Measurements from ENCODE around the gene RAD51D.

Gene RAD51D

GRCh38 chr17:35080536-35080935 lies 39.1 kb downstream of the RAD51D start:
- Histone ChIP-seq H3K9ac (ENCODE audit: low read depth, low read length) (no peak overlapping the region), H3K4me3 (ENCODE audit: low read depth, low read length) (peak overlapping the region; percentile 21; the same call in 1 of the 2 replicates), H3K27me3 (ENCODE audit: control insufficient read depth, insufficient read depth, low read length) (no peaks in the 10 kb centered on the region), H3K9me3 (ENCODE audit: control insufficient read depth, insufficient read depth, low read length) (no peaks in the 10 kb centered on the region), H3K36me3 (ENCODE audit: control insufficient read depth, insufficient read depth, low read length) (no peaks in the 10 kb centered on the region), H3K27ac (ENCODE audit: low read depth, low read length) (peak overlapping the region; percentile 74), H3K4me1 (ENCODE audit: control insufficient read depth, insufficient read depth, low read length) (peaks cover 45% of the 10 kb centered on the region)

- Histone ChIP-seq H3K4me1 (ENCODE audit: control insufficient read depth, insufficient read depth, low read length) (peaks cover 39% of the 10 kb centered on the region), H3K9me3 (ENCODE audit: control insufficient read depth, insufficient read depth, low read length) (no peaks in the 10 kb centered on the region), H3K9ac (ENCODE audit: low read depth, low read length) (no peak overlapping the region), H3K4me3 (ENCODE audit: low read depth, low read length) (peak overlapping the region; percentile 21; the same call in 1 of the 2 replicates), H3K27me3 (ENCODE audit: control insufficient read depth, insufficient read depth, low read length) (no peaks in the 10 kb centered on the region), H3K36me3 (ENCODE audit: control insufficient read depth, insufficient read depth, low read length) (no peaks in the 10 kb centered on the region), H3K27ac (ENCODE audit: low read depth, low read length) (peak overlapping the region; percentile 74)
Observed at GRCh38 chr17:35079547-35080423, 39.9 kb downstream of the RAD51D start.

GRCh38 chr17:35076874-35077273 lies 42.8 kb downstream of the RAD51D start:
- H3K9ac ChIP-seq (ENCODE audit: low read depth, low read length), result no peak overlapping the region
- no peaks in the 10 kb centered on the region for H3K27me3 ChIP-seq (ENCODE audit: control insufficient read depth, insufficient read depth, low read length)
- no peak overlapping the region for H3K4me3 ChIP-seq (ENCODE audit: low read depth, low read length)
- H3K9me3 ChIP-seq (ENCODE audit: control insufficient read depth, insufficient read depth, low read length), result no peaks in the 10 kb centered on the region
- H3K36me3 ChIP-seq (ENCODE audit: control insufficient read depth, insufficient read depth, low read length), result no peaks in the 10 kb centered on the region
- H3K4me1 ChIP-seq (ENCODE audit: control insufficient read depth, insufficient read depth, low read length), result peaks cover 24% of the 10 kb centered on the region
- no peak overlapping the region for H3K27ac ChIP-seq (ENCODE audit: low read depth, low read length)

- H3K4me1 ChIP-seq (ENCODE audit: control insufficient read depth, insufficient read depth, low read length), result peaks cover 6% of the 10 kb centered on the region
- no peak overlapping the region for H3K27ac ChIP-seq (ENCODE audit: low read depth, low read length)
- H3K27me3 ChIP-seq (ENCODE audit: control insufficient read depth, insufficient read depth, low read length), result no peaks in the 10 kb centered on the region
- H3K9me3 ChIP-seq (ENCODE audit: control insufficient read depth, insufficient read depth, low read length), result no peaks in the 10 kb centered on the region
- no peak overlapping the region for H3K4me3 ChIP-seq (ENCODE audit: low read depth, low read length)
- no peak overlapping the region for H3K9ac ChIP-seq (ENCODE audit: low read depth, low read length)
- H3K36me3 ChIP-seq (ENCODE audit: control insufficient read depth, insufficient read depth, low read length), result no peaks in the 10 kb centered on the region
Observed at GRCh38 chr17:35074711-35075707, 44.7 kb downstream of the RAD51D start.

- no peak overlapping the region for H3K4me3 ChIP-seq (ENCODE audit: low read depth, low read length)
- no peaks in the 10 kb centered on the region for H3K27me3 ChIP-seq (ENCODE audit: control insufficient read depth, insufficient read depth, low read length)
- no peak overlapping the region for H3K27ac ChIP-seq (ENCODE audit: low read depth, low read length)
- H3K36me3 ChIP-seq (ENCODE audit: control insufficient read depth, insufficient read depth, low read length), result no peaks in the 10 kb centered on the region
- H3K9ac ChIP-seq (ENCODE audit: low read depth, low read length), result no peak overlapping the region
- no peaks in the 10 kb centered on the region for H3K9me3 ChIP-seq (ENCODE audit: control insufficient read depth, insufficient read depth, low read length)
- H3K4me1 ChIP-seq (ENCODE audit: control insufficient read depth, insufficient read depth, low read length), result no peaks in the 10 kb centered on the region
Observed at GRCh38 chr17:35073991-35074627, 45.6 kb downstream of the RAD51D start.

GRCh38 chr17:35073183-35073790 lies 46.4 kb downstream of the RAD51D start:
- Histone ChIP-seq H3K4me3 (ENCODE audit: low read depth, low read length) (no peak overlapping the region), H3K9ac (ENCODE audit: low read depth, low read length) (no peak overlapping the region), H3K36me3 (ENCODE audit: control insufficient read depth, insufficient read depth, low read length) (no peaks in the 10 kb centered on the region), H3K27ac (ENCODE audit: low read depth, low read length) (no peak overlapping the region), H3K27me3 (ENCODE audit: control insufficient read depth, insufficient read depth, low read length) (no peaks in the 10 kb centered on the region), H3K9me3 (ENCODE audit: control insufficient read depth, insufficient read depth, low read length) (no peaks in the 10 kb centered on the region), H3K4me1 (ENCODE audit: control insufficient read depth, insufficient read depth, low read length) (no peaks in the 10 kb centered on the region; the same call in 1 of the 2 replicates)

- Histone ChIP-seq H3K27me3 (ENCODE audit: control insufficient read depth, insufficient read depth, low read length) (no peaks in the 10 kb centered on the region), H3K36me3 (ENCODE audit: control insufficient read depth, insufficient read depth, low read length) (no peaks in the 10 kb centered on the region), H3K4me1 (ENCODE audit: control insufficient read depth, insufficient read depth, low read length) (peaks cover 20% of the 10 kb centered on the region), H3K27ac (ENCODE audit: low read depth, low read length) (no peak overlapping the region), H3K4me3 (ENCODE audit: low read depth, low read length) (no peak overlapping the region), H3K9ac (ENCODE audit: low read depth, low read length) (no peak overlapping the region), H3K9me3 (ENCODE audit: control insufficient read depth, insufficient read depth, low read length) (no peaks in the 10 kb centered on the region)
Observed at GRCh38 chr17:35069311-35069710, 50.3 kb downstream of the RAD51D start.

- H3K9me3 ChIP-seq (ENCODE audit: control insufficient read depth, insufficient read depth, low read length), result no peaks in the 10 kb centered on the region
- H3K9ac ChIP-seq (ENCODE audit: low read depth, low read length), result no peak overlapping the region
- H3K36me3 ChIP-seq (ENCODE audit: control insufficient read depth, insufficient read depth, low read length), result no peaks in the 10 kb centered on the region
- peaks cover 27% of the 10 kb centered on the region for H3K4me1 ChIP-seq (ENCODE audit: control insufficient read depth, insufficient read depth, low read length)
- no peaks in the 10 kb centered on the region for H3K27me3 ChIP-seq (ENCODE audit: control insufficient read depth, insufficient read depth, low read length)
- H3K4me3 ChIP-seq (ENCODE audit: low read depth, low read length), result no peak overlapping the region
- no peak overlapping the region for H3K27ac ChIP-seq (ENCODE audit: low read depth, low read length)
Observed at GRCh38 chr17:35068249-35068648, 51.4 kb downstream of the RAD51D start.

- no peak overlapping the region for H3K4me3 ChIP-seq (ENCODE audit: low read depth, low read length)
- H3K9me3 ChIP-seq (ENCODE audit: control insufficient read depth, insufficient read depth, low read length), result no peaks in the 10 kb centered on the region
- no peaks in the 10 kb centered on the region for H3K36me3 ChIP-seq (ENCODE audit: control insufficient read depth, insufficient read depth, low read length)
- no peak overlapping the region for H3K27ac ChIP-seq (ENCODE audit: low read depth, low read length)
- H3K9ac ChIP-seq (ENCODE audit: low read depth, low read length), result no peak overlapping the region
- H3K27me3 ChIP-seq (ENCODE audit: control insufficient read depth, insufficient read depth, low read length), result no peaks in the 10 kb centered on the region
- H3K4me1 ChIP-seq (ENCODE audit: control insufficient read depth, insufficient read depth, low read length), result peaks cover 36% of the 10 kb centered on the region
Observed at GRCh38 chr17:35065880-35066279, 53.8 kb downstream of the RAD51D start.

GRCh38 chr17:35064516-35065215 lies 55.0 kb downstream of the RAD51D start:
- Histone ChIP-seq H3K4me1 (ENCODE audit: control insufficient read depth, insufficient read depth, low read length) (peaks cover 36% of the 10 kb centered on the region), H3K27ac (ENCODE audit: low read depth, low read length) (peak overlapping the region; percentile 99), H3K9ac (ENCODE audit: low read depth, low read length) (peak overlapping the region; percentile 64; the same call in 1 of the 2 replicates), H3K4me3 (ENCODE audit: low read depth, low read length) (peak overlapping the region; percentile 41; the same call in 1 of the 2 replicates), H3K36me3 (ENCODE audit: control insufficient read depth, insufficient read depth, low read length) (no peaks in the 10 kb centered on the region), H3K27me3 (ENCODE audit: control insufficient read depth, insufficient read depth, low read length) (no peaks in the 10 kb centered on the region), H3K9me3 (ENCODE audit: control insufficient read depth, insufficient read depth, low read length) (no peaks in the 10 kb centered on the region)
